Transverse colon (tissue), 4 donors: Measurements from ENCODE around the gene SMCO2. TPM values are rescaled to one million over a fixed set of nuclear protein-coding genes. Genes with fewer than 3 reads are reported as not detected.

ENCODE experiments used
- DNase-seq: peaks from one replicate; pipeline ENCODE4 v3.0.0-alpha.2; 2019
- H3K27ac ChIP-seq, 4 donors: fragments of 200-600 bp; sonication (generic); 2 replicates each; pipeline ENCODE4 v1.5.1; 2016 to 2018; ENCODE audit warnings: inconsistent platforms in 4 of 4
- H3K27me3 ChIP-seq: fragments of 200-600 bp; sonication (generic); 2 replicates; pipeline ENCODE4 v1.5.1; 2017; ENCODE audit warnings: inconsistent platforms
- H3K36me3 ChIP-seq, 4 donors: fragments of 200-600 bp; sonication (generic); 2 replicates each; pipeline ENCODE4 v1.5.1; 2017 to 2019; ENCODE audit warnings: inconsistent platforms in 4 of 4
- H3K4me1 ChIP-seq, 4 donors: fragments of 200-600 bp; sonication (generic); 2 replicates each; pipeline ENCODE4 v1.5.1; 2017 to 2020; ENCODE audit warnings: inconsistent platforms in 4 of 4
- H3K4me3 ChIP-seq, 4 donors: fragments of 200-600 bp; sonication (generic); 1 replicate in 1 of 4; 2 replicates in 3 of 4; pipeline versions ENCODE4 v1.5.1 to v1.6.1; 2017 to 2019; ENCODE audit warnings: inconsistent platforms in 4 of 4
- H3K9me3 ChIP-seq, 2 donors: fragments of 200-600 bp; sonication (generic); 2 replicates each; pipeline ENCODE4 v1.5.1; 2017 to 2019; ENCODE audit warnings: inconsistent platforms in 2 of 2
- CTCF ChIP-seq, 5 experiments: fragments of 200-600 bp in 3 of 5; fragments of 450-650 bp in 2 of 5; sonication (generic) in 3 of 5; IDR thresholded peaks; 1 replicate in 2 of 5; 2 replicates in 3 of 5; pipeline ENCODE4 v1.5.1; 2016 to 2017; ENCODE audit warnings: antibody characterized with exemption in 5 of 5, inconsistent platforms in 3 of 5, mild to moderate bottlenecking in 2 of 5, moderate library complexity in 1 of 5
- EP300 ChIP-seq: sonication (generic); formaldehyde crosslinking; IDR thresholded peaks from one replicate; pipeline ENCODE4 v1.6.1; 2017; ENCODE audit warnings: antibody characterized with exemption, low read depth
- POLR2A ChIP-seq: fragments of 450-650 bp; IDR thresholded peaks from one replicate; pipeline ENCODE4 v1.6.1; 2016; ENCODE audit warnings: antibody characterized with exemption, mild to moderate bottlenecking, moderate library complexity
- POLR2AphosphoS5 ChIP-seq, 3 donors: sonication (generic); formaldehyde crosslinking; IDR thresholded peaks; one replicate each; pipeline ENCODE4 v1.6.1; 2016; ENCODE audit warnings: antibody characterized with exemption in 3 of 3
- WGBS, 2 donors: methylation state at CpG; one replicate each; pipeline ENCODE4 v1.1.5; 2018; ENCODE audit warnings: low coverage in 1 of 2; 5-methylcytosine and 5-hydroxymethylcytosine counted together
- in situ Hi-C, 4 donors: fragments of 200-750 bp; cut with MboI; loops; one replicate each; pipeline versions ENCODE4 v1.15.0 to v1.15.1; 2017; ENCODE audit warnings: low sequenced_read_pairs in 3 of 4, low pct_ligation_motif_present in 1 of 4, low pct_unique_long_range_greater_than_20kb in 1 of 4
- intact Hi-C: fragments of 100-400 bp; cut with DNase I; formaldehyde crosslinking; loops from one replicate; pipeline ENCODE4 v1.15.1; 2023; ENCODE audit warnings: low total_unique reads
- total RNA-seq, 4 donors: library from RNA; depleted of rRNA; stranded (reverse); fragments of >200 nt; gene quantifications; one replicate each; pipeline ENCODE4 v1.1.0, GENCODE V29; 2016

SMCO2 gene
- total RNA-seq, 4 donors from 2014 or later = not detected

- Histone ChIP-seq H3K36me3 (no peaks in the 10 kb centered on the region), H3K9me3 (no peaks in the 10 kb centered on the region), H3K27ac (peak overlapping the region; percentile 15 to 72 (median 56)), H3K4me3 (no peak overlapping the region), H3K4me1 (peaks cover 14 to 56% (median 18%) of the 10 kb centered on the region in 4 donors), H3K27me3 (no peaks in the 10 kb centered on the region)
- DNase-seq = no peak
- in situ Hi-C loops (no loop called here), intact Hi-C loops (no loop called here)
- TF ChIP-seq POLR2AphosphoS5 (IDR thresholded peaks at IDR 0.05) (no peak), POLR2A (no peak), EP300 (no peak), CTCF (IDR thresholded peaks at IDR 0.05) (no peak)
- WGBS, 2 donors = 59 to 73% methylated on average over 5 to 9 of the region's 9 CpGs
Observed at GRCh38 chr12:27551172-27551840, 104.8 kb downstream of the SMCO2 start.

Other genes starting within 250 kb of the SMCO2 start
- 10 to 100 TPM; 18.5 to 51.8 (median 40.9) TPM for gene STK38L, start 202.4 kb upstream of the SMCO2 start, total RNA-seq
- 1 to 10 TPM in 2 of 4 donors, under 1 TPM in 2; 0.75 to 1.7 (median 1.3) TPM for gene BMAL2, start 113.9 kb upstream of the SMCO2 start, total RNA-seq
- 10 to 100 TPM; 15.3 to 52.9 (median 39.8) TPM for gene PPFIBP1, start 77.5 kb downstream of the SMCO2 start, total RNA-seq
- gene REP15, start 249.7 kb downstream of the SMCO2 start, total RNA-seq = 100 to 1,000 TPM in 1 of 4 donors, 10 to 100 TPM in 2, 1 to 10 TPM in 1; 7.5 to 210 (median 45.3) TPM